ENCODE results near the gene ARMC12.

Gene ARMC12

GRCh38 chr6:35723587-35723986 is 13.2 kb upstream of the ARMC12 start:
- TF ChIP-seq USF1 (IDR thresholded peaks at IDR 0.05) = no peak

GRCh38 chr6:35724059-35724458 is 12.8 kb upstream of the ARMC12 start:
- TF ChIP-seq EGR1 (IDR thresholded peaks at IDR 0.05) = no peak
- no peak for TF ChIP-seq RAD21 (IDR thresholded peaks at IDR 0.05; ENCODE audit: low read depth)
- no peak for TF ChIP-seq TEAD4 (IDR thresholded peaks at IDR 0.05)
- no peak for TF ChIP-seq FOXM1 (IDR thresholded peaks at IDR 0.05; ENCODE audit: borderline replicate concordance, low read depth)
- TF ChIP-seq MAX (IDR thresholded peaks at IDR 0.05) = no peak
- no peak for TF ChIP-seq USF1 (IDR thresholded peaks at IDR 0.05)
- no peak for TF ChIP-seq CREB1 (IDR thresholded peaks at IDR 0.05; ENCODE audit: low read depth)
- TF ChIP-seq CEBPB (IDR thresholded peaks at IDR 0.05) = no peak
- no peak for TF ChIP-seq TAF1 (IDR thresholded peaks at IDR 0.05; ENCODE audit: low read depth)
- TF ChIP-seq YY1 (IDR thresholded peaks at IDR 0.05; ENCODE audit: low read depth) = no peak
- TF ChIP-seq REST (IDR thresholded peaks at IDR 0.05; ENCODE audit: low read depth) = no peak

GRCh38 chr6:35724471-35724870 is 12.4 kb upstream of the ARMC12 start:
- TF ChIP-seq RAD21 (IDR thresholded peaks at IDR 0.05; ENCODE audit: low read depth) (no peak), FOXM1 (IDR thresholded peaks at IDR 0.05; ENCODE audit: borderline replicate concordance, low read depth) (no peak), USF1 (IDR thresholded peaks at IDR 0.05) (no peak), MAX (IDR thresholded peaks at IDR 0.05) (no peak), REST (IDR thresholded peaks at IDR 0.05; ENCODE audit: low read depth) (no peak), TEAD4 (IDR thresholded peaks at IDR 0.05) (no peak), YY1 (IDR thresholded peaks at IDR 0.05; ENCODE audit: low read depth) (no peak), TCF12 (IDR thresholded peaks at IDR 0.05; ENCODE audit: low read depth) (no peak), TAF1 (IDR thresholded peaks at IDR 0.05; ENCODE audit: low read depth) (no peak), NFIC (IDR thresholded peaks at IDR 0.05) (no peak), ZBTB7A (IDR thresholded peaks at IDR 0.05; ENCODE audit: low read depth) (no peak), CREB1 (IDR thresholded peaks at IDR 0.05; ENCODE audit: low read depth) (no peak)

GRCh38 chr6:35725081-35725708 is 11.6 kb upstream of the ARMC12 start:
- TF ChIP-seq CEBPB (IDR thresholded peaks at IDR 0.05) = no peak
- TF ChIP-seq NFIC (IDR thresholded peaks at IDR 0.05) = no peak
- TF ChIP-seq RAD21 (IDR thresholded peaks at IDR 0.05; ENCODE audit: low read depth) = no peak
- TF ChIP-seq YY1 (IDR thresholded peaks at IDR 0.05; ENCODE audit: low read depth) = no peak
- no peak for TF ChIP-seq EGR1 (IDR thresholded peaks at IDR 0.05)
- no peak for TF ChIP-seq REST (IDR thresholded peaks at IDR 0.05; ENCODE audit: low read depth)
- no peak for TF ChIP-seq FOXM1 (IDR thresholded peaks at IDR 0.05; ENCODE audit: borderline replicate concordance, low read depth)
- TF ChIP-seq TAF1 (IDR thresholded peaks at IDR 0.05; ENCODE audit: low read depth) = no peak
- no peak for TF ChIP-seq MAX (IDR thresholded peaks at IDR 0.05)
- no peak for TF ChIP-seq TCF12 (IDR thresholded peaks at IDR 0.05; ENCODE audit: low read depth)
- no peak for TF ChIP-seq ZBTB7A (IDR thresholded peaks at IDR 0.05; ENCODE audit: low read depth)
- TF ChIP-seq USF1 (IDR thresholded peaks at IDR 0.05) = no peak
- TF ChIP-seq TEAD4 (IDR thresholded peaks at IDR 0.05) = no peak
- no peak for TF ChIP-seq EP300 (IDR thresholded peaks at IDR 0.05; ENCODE audit: borderline replicate concordance)
- no peak for TF ChIP-seq CREB1 (IDR thresholded peaks at IDR 0.05; ENCODE audit: low read depth)

Measured in Ishikawa (cell line).